GM13976 (cell line): ENCODE data around the gene IGF2BP2.
"Not testable (repeated sequence)": the region's sequence is repeated elsewhere in the genome, so short reads cannot be mapped to it uniquely, and the experiment has no call there.

Experiments used
- DNase-seq: peaks from one replicate; pipeline ENCODE4 v3.0.0; 2012; ENCODE audit warnings: low spot score
- CTCF ChIP-seq: IDR thresholded peaks from 2 replicates; pipeline ENCODE4 v1.5.1; 2012; ENCODE audit warnings: borderline replicate concordance, mild to moderate bottlenecking; ENCODE audit not compliant: insufficient read depth; ENCODE audit errors: extremely low read depth, missing control alignments, control extremely low read depth
- in situ Hi-C: fragments of 300-500 bp; cut with MboI; formaldehyde crosslinking; loops from one replicate; pipeline ENCODE4 v1.12.0; 2022; ENCODE audit warnings: low sequenced_read_pairs, mixed read lengths, inconsistent platforms; ENCODE audit not compliant: unreplicated experiment

Gene IGF2BP2

DNA sequence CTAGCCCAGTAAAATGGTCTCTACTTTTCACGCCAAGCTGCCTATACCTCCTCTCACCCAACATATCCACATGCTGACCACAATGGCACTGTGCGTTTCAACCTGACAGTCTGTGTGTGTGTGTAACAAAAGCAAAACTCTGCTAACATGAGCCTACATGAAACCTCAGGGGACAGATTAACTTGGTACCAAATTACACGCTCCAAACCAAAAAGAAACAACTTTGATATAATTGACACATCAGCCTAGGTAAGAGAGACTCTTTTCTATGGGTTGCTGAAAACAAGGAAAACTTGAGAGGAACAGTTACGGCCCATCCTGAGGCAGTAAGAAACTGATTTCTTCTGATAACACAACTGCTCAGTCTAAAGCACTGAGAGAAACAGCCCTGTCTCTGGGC lies 31.5 kb downstream of the IGF2BP2 start:
- no peak for TF ChIP-seq CTCF
- in situ Hi-C loops, result no loop called here
- no peak for DNase-seq

GRCh38 chr3:185792955-185793354 lies 31.9 kb downstream of the IGF2BP2 start:
- in situ Hi-C loops, result no loop called here
- DNase-seq, result no peak
- TF ChIP-seq CTCF, result no peak

DNA sequence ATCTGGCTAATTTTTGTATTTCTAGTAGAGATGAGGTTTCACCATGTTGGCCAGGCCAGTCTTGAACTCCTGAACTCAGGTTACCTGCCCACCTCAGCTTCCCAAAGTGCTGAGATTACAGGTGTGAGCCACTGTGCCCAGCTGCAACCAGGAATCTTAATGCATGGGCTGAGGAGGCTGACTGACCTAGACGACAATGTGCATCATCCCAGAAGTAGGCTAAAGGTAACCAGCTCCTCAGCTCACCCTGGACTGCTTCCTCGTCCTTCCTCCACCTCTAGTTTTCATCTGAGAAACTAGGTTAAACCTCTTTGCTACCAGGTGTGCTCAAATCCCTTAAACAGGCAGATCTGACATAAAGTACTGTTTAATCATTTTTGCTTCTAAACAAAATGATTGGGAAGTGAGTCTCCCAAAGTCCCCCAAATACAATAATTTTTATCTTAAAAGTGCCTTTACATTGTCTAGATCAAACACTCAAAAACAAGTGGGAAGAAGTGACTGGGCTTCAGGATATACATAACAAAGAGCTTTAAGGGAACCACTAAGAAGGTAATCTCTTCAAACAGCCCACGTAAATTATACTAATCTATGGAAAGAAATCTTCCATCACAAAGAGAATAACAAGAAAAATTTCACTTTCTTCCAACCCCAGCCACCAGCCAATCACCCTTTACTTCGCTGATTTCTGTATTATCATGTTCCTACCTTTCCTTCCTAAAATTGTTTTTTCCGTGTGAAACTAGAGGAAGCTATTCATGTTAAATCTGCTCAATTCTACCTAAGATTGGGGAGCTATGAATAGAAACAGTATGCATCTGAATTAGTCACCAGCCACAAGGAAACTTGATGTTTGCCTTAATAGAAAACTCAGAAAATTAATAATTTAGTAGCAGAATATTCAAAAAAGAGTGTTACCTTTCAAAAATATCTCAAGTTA lies 34.7 kb downstream of the IGF2BP2 start:
- no peak for DNase-seq
- no peak for TF ChIP-seq CTCF
- in situ Hi-C loops, result no loop called here

- in situ Hi-C loops, result no loop called here
- no peak for TF ChIP-seq CTCF
- DNase-seq, result no peak
Measured at GRCh38 chr3:185789134-185789533, 35.7 kb downstream of the IGF2BP2 start.

- TF ChIP-seq CTCF, result no peak
- in situ Hi-C loops, result no loop called here
- DNase-seq, result no peak
Measured at GRCh38 chr3:185788292-185788691, 36.5 kb downstream of the IGF2BP2 start.

DNA sequence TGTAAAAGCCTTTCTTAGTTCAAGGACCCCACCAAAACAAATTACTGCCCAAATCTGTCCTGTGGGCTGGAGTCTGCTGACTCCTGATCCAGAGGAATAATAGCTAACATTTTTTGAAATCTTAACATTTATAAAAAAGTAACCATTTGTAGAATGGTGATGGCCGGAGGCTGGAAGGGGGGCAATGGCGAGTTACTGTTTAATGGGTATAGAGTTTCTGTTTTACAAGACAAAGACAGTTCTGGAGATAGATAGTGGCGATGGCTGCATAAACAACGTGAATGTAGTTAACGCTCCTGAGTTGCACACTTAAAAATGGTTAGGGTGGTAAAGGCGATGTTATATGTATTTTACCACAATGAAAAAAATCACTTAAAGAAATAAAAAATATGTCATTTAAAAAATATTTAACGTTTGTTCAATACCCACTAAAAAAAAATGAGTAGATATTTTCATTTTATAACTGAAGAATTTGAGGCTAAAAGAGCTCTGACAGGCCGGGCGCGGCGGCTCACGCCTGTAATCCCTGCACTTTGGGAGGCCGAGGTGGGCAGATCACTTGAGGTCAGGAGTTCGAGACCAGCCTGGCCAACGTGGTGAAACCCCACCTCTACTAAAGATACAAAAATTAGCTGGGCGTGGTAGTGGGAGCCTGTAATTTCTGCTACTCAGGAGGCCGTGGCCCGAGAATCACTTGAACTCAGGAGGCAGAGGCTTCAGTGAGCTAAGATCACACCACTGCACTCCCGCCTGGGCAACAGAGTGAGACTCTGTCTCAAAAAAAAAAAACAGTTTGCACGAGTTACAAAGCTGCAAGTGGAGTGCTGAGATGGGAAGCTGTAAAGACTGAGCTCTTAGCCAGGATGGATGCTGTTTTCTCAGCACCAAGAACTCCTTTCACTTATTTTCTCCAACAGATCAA lies 37.6 kb downstream of the IGF2BP2 start:
- no peak for TF ChIP-seq CTCF

GRCh38 chr3:185786258-185786657 lies 38.6 kb downstream of the IGF2BP2 start:
- DNase-seq, in situ Hi-C loops: not testable (repeated sequence)

More for the DNA sequence above, 37.6 kb downstream of the IGF2BP2 start:
- no peak for DNase-seq
- in situ Hi-C loops, result no loop called here
